CD14-positive monocyte (primary cell): Measurements from ENCODE around the gene DNAH2. TPM values are rescaled to one million over a fixed set of nuclear protein-coding genes. Genes with fewer than 3 reads are reported as not detected.
A peak's percentile ranks its signal among the peaks of the same experiment; 100 is the strongest.

Source experiments
- DNase-seq, 3 donors: peaks; one replicate each; pipeline ENCODE4 v3.0.0-alpha.2; 2011 to 2022
- H2AFZ ChIP-seq: 2 replicates; pipeline ENCODE4 v1.6.0; 2012; ENCODE audit warnings: mild to moderate bottlenecking, low read depth, low read length, inconsistent platforms; ENCODE audit not compliant: insufficient read depth, poor library complexity, severe bottlenecking
- H3K27ac ChIP-seq, 2 donors: 1 replicate in 1 of 2; 2 replicates in 1 of 2; pipeline ENCODE4 v1.5.1; 2012 to 2013; ENCODE audit warnings: low read length in 2 of 2, control low read depth in 1 of 2, inconsistent platforms in 1 of 2, low read depth in 1 of 2, mild to moderate bottlenecking in 1 of 2
- H3K27me3 ChIP-seq, 2 donors: one replicate each; pipeline versions ENCODE4 v1.6.0 to v1.6.1; 2011 to 2013; ENCODE audit warnings: low read length in 2 of 2; ENCODE audit not compliant: control insufficient read depth in 2 of 2, insufficient read depth in 2 of 2
- H3K36me3 ChIP-seq, 2 donors: replicated peaks in 1 of 2; 1 replicate in 1 of 2; 2 replicates in 1 of 2; pipeline versions ENCODE4 v1.5.1 to v1.6.1; 2012 to 2013; ENCODE audit warnings: low read length in 2 of 2, control low read depth in 1 of 2, inconsistent platforms in 1 of 2, mild to moderate bottlenecking in 1 of 2; ENCODE audit not compliant: insufficient read depth in 2 of 2, control insufficient read depth in 1 of 2
- H3K4me1 ChIP-seq, 2 donors: 1 replicate in 1 of 2; 2 replicates in 1 of 2; pipeline versions ENCODE4 v1.5.1 to v1.6.1; 2012 to 2013; ENCODE audit warnings: low read length in 2 of 2, control low read depth in 1 of 2, inconsistent platforms in 1 of 2, mild to moderate bottlenecking in 1 of 2, moderate library complexity in 1 of 2; ENCODE audit not compliant: insufficient read depth in 2 of 2, control insufficient read depth in 1 of 2
- H3K4me2 ChIP-seq: replicated peaks from 2 replicates; pipeline ENCODE3; 2012; ENCODE audit warnings: low read length, moderate library complexity, mild to moderate bottlenecking; ENCODE audit not compliant: poor library complexity, severe bottlenecking; ENCODE audit errors: extremely low read depth
- H3K4me3 ChIP-seq, 3 experiments: fragments of 200-600 bp in 1 of 3; sonication (generic) in 1 of 3; replicated peaks in 1 of 3; 1 replicate in 2 of 3; 2 replicates in 1 of 3; pipeline ENCODE4 v1.5.1; 2011 to 2013; ENCODE audit warnings: low read length in 3 of 3, mild to moderate bottlenecking in 3 of 3, control low read depth in 2 of 3, low read depth in 2 of 3, inconsistent platforms in 1 of 3, moderate library complexity in 1 of 3
- H3K79me2 ChIP-seq: 2 replicates; pipeline ENCODE4 v1.6.0; 2012; ENCODE audit warnings: mild to moderate bottlenecking, control low read depth, inconsistent platforms, low read length, moderate library complexity; ENCODE audit not compliant: insufficient read depth
- H3K9ac ChIP-seq: 2 replicates; pipeline ENCODE4 v1.6.0; 2017; ENCODE audit warnings: low read length, mild to moderate bottlenecking; ENCODE audit not compliant: insufficient read depth, poor library complexity, severe bottlenecking
- H3K9me3 ChIP-seq, 2 donors: replicated peaks in 1 of 2; 1 replicate in 1 of 2; 2 replicates in 1 of 2; pipeline versions ENCODE4 v1.5.1 to v1.6.1; 2012 to 2013; ENCODE audit warnings: low read length in 2 of 2, control low read depth in 1 of 2; ENCODE audit not compliant: control insufficient read depth in 1 of 2, insufficient read depth in 1 of 2
- H4K20me1 ChIP-seq: 2 replicates; pipeline ENCODE4 v1.6.0; 2012; ENCODE audit warnings: mild to moderate bottlenecking, low read length, control low read depth, moderate library complexity; ENCODE audit not compliant: insufficient read depth
- H3K27ac Mint-ChIP-seq, 7 donors: one replicate each; pipeline ENCODE4 v1.8.0; 2020; ENCODE audit warnings: mild to moderate bottlenecking in 7 of 7, mixed read lengths in 7 of 7, moderate library complexity in 6 of 7, inconsistent platforms in 2 of 7
- H3K27me3 Mint-ChIP-seq, 3 donors: one replicate each; pipeline ENCODE4 v1.8.0; 2021 to 2022; ENCODE audit warnings: low read depth in 3 of 3, mild to moderate bottlenecking in 3 of 3, mixed read lengths in 3 of 3, moderate library complexity in 3 of 3, inconsistent platforms in 1 of 3
- H3K36me3 Mint-ChIP-seq, 2 donors: one replicate each; pipeline ENCODE4 v1.8.0; 2020; ENCODE audit warnings: mixed read lengths in 2 of 2, inconsistent platforms in 1 of 2, mild to moderate bottlenecking in 1 of 2
- H3K4me1 Mint-ChIP-seq: one replicate; pipeline ENCODE4 v1.8.0; 2020; ENCODE audit warnings: mild to moderate bottlenecking, mixed read lengths
- H3K4me3 Mint-ChIP-seq, 2 donors: one replicate each; pipeline ENCODE4 v1.8.0; 2020; ENCODE audit warnings: mild to moderate bottlenecking in 2 of 2, mixed read lengths in 2 of 2, moderate library complexity in 1 of 2
- H3K9me3 Mint-ChIP-seq, 7 donors: one replicate each; pipeline ENCODE4 v1.8.0; 2020 to 2022; ENCODE audit warnings: mixed read lengths in 7 of 7, mild to moderate bottlenecking in 6 of 7, moderate library complexity in 6 of 7, inconsistent platforms in 2 of 7
- CTCF ChIP-seq: fragments of 200-600 bp; IDR thresholded peaks from one replicate; pipeline ENCODE4 v1.8.0; 2022; ENCODE audit warnings: antibody characterized with exemption, mild to moderate bottlenecking
- WGBS: methylation state at CpG from one replicate; pipeline ENCODE4 v1.1.5; 2013; ENCODE audit warnings: missing lambda C conversion rate; ENCODE audit not compliant: insufficient coverage; 5-methylcytosine and 5-hydroxymethylcytosine counted together
- intact Hi-C, 2 donors: fragments of 100-400 bp; cut with micrococcal nuclease; formaldehyde crosslinking; loops; one replicate each; pipeline versions ENCODE4 v1.15.0 to v1.15.1; 2023
- polyA plus RNA-seq, 3 donors: library from polyadenylated mRNA; depleted of rRNA in 1 of 3; unstranded in 2 of 3; stranded (reverse) in 1 of 3; fragments of 300-500 nt in 2 of 3; fragments of >200 nt in 1 of 3; fragmentation: Illumina TruSeq in 2 of 3; gene quantifications; 1 replicate in 2 of 3; 2 replicates in 1 of 3; pipeline ENCODE4 v1.2.3, GENCODE V29; 2012 to 2021

DNAH2 gene
- polyA plus RNA-seq, 3 donors, result 0.03 to 0.15 TPM; not detected in 1

- H2AFZ ChIP-seq, result no peak overlapping the region
- peaks cover 100% of the 10 kb centered on the region for H4K20me1 ChIP-seq
- Mint-ChIP-seq H3K4me1 (peaks cover 20% of the 10 kb centered on the region), H3K4me3 (peak overlapping the region in 1 of 2 donors; percentile 2), H3K36me3 (peaks cover 62 to 94% of the 10 kb centered on the region in 2 donors), H3K27ac (peak overlapping the region in 5 of 7 donors; percentile 14 to 81 (median 21)), H3K27me3 (peaks cover 0 to 5% (median 2%) of the 10 kb centered on the region in 3 donors), H3K9me3 (no peaks in the 10 kb centered on the region)
- H3K27me3 ChIP-seq, result no peaks in the 10 kb centered on the region
- intact Hi-C loops, result loop anchor here in 1 of 2 donors (2.0 kb wide), 1 partner anchor 15 kb away; the partner anchor contains the start of gene KDM6B
- peaks cover 48% of the 10 kb centered on the region for H3K79me2 ChIP-seq
- H3K4me1 ChIP-seq, result peaks cover 22 to 30% of the 10 kb centered on the region in 2 donors
- no peak overlapping the region for H3K4me2 ChIP-seq
- no peak overlapping the region for H3K4me3 ChIP-seq
- H3K27ac ChIP-seq, result no peak overlapping the region
- WGBS, result 86% methylated on average over 8 of the region's 12 CpGs
- H3K36me3 ChIP-seq, result peaks cover 85 to 86% of the 10 kb centered on the region in 2 donors
- TF ChIP-seq CTCF, result no peak
- no peak for DNase-seq
- no peaks in the 10 kb centered on the region for H3K9me3 ChIP-seq
- no peak overlapping the region for H3K9ac ChIP-seq
Measured at GRCh38 chr17:7849751-7850504, 132.4 kb downstream of the DNAH2 start.

DNA sequence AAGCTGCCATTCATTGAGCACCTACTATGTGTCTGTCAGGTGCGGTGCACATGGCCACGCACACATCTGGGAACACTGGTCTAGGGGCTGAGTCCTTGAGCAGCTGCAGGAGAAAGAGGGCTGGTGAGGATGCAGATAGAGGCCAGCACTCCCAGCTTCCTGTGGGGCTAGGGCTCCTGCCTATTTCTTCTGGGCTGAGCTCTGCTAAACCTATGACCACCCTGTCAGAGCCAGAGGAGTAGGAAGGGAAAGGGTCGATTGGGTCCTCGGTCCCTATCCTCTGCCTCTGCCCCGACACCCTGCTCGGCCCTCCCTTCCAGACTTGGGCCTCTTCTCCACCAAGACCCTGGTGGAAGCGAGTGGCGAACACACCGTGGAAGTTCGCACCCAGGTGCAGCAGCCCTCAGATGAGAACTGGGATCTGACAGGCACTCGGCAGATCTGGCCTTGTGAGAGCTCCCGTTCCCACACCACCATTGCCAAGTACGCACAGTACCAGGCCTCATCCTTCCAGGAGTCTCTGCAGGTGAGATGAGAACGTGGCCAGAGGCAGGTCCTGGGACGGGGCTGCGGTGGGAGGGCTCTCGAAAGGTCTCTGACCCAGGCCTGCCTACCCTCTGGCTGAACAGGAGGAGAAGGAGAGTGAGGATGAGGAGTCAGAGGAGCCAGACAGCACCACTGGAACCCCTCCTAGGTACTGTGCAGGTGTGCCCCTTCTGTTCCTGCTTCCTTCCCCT lies 133.3 kb downstream of the DNAH2 start:
- Histone ChIP-seq H3K36me3 (peaks cover 81 to 86% of the 10 kb centered on the region in 2 donors), H3K4me3 (peak overlapping the region in 1 of 3 experiments; percentile 34), H3K9me3 (no peaks in the 10 kb centered on the region), H2AFZ (no peak overlapping the region), H3K79me2 (peaks cover 46% of the 10 kb centered on the region), H4K20me1 (peaks cover 100% of the 10 kb centered on the region), H3K4me2 (peak overlapping the region; percentile 35), H3K27ac (peak overlapping the region; percentile 9 to 33), H3K4me1 (peaks cover 24 to 31% of the 10 kb centered on the region in 2 donors), H3K27me3 (no peaks in the 10 kb centered on the region), H3K9ac (no peak overlapping the region)
- H3K9me3 Mint-ChIP-seq, result no peaks in the 10 kb centered on the region
- peak overlapping the region; percentile 72 to 89 (median 78) for H3K27ac Mint-ChIP-seq
- peaks cover 60 to 94% of the 10 kb centered on the region in 2 donors for H3K36me3 Mint-ChIP-seq
- intact Hi-C loops, result loop anchor here in 1 of 2 donors (2.0 kb wide), 1 partner anchor 16 kb away; the partner anchor contains the start of gene KDM6B
- no peak for DNase-seq
- no peak for TF ChIP-seq CTCF
- H3K27me3 Mint-ChIP-seq, result peaks cover 0 to 6% (median 2%) of the 10 kb centered on the region in 3 donors
- 93% methylated on average over 14 of the region's 17 CpGs for WGBS
- H3K4me3 Mint-ChIP-seq, result peak overlapping the region in 1 of 2 donors; percentile 45
- H3K4me1 Mint-ChIP-seq, result peaks cover 15% of the 10 kb centered on the region
